ENCODE data around the gene TCTN3.
"Not testable (repeated sequence)": the region's sequence is repeated elsewhere in the genome, so short reads cannot be mapped to it uniquely, and the experiment has no call there.

DNA sequence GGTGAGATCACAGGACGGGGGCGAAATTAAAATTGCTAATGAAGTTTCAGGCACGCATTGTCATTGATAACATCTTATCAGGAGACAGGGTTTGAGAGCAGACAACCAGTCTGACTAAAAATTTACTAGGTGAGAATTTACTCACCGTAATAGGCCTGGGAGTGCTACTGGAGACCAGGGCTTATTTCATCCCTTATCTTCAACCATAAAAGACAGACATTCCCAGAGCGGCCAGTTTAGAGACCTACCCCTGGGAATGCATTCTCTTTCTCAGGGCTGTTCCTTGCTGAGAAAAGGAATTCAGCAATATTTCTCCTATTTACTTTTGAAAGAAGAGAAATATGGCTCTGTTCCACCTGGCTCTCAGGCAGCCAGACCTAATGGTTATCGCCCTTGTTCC, 39.2 kb upstream of the TCTN3 start:
- not testable (repeated sequence) for TF ChIP-seq POLR2AphosphoS5 (IDR thresholded peaks at IDR 0.05)
- TF ChIP-seq, protein P1, sequence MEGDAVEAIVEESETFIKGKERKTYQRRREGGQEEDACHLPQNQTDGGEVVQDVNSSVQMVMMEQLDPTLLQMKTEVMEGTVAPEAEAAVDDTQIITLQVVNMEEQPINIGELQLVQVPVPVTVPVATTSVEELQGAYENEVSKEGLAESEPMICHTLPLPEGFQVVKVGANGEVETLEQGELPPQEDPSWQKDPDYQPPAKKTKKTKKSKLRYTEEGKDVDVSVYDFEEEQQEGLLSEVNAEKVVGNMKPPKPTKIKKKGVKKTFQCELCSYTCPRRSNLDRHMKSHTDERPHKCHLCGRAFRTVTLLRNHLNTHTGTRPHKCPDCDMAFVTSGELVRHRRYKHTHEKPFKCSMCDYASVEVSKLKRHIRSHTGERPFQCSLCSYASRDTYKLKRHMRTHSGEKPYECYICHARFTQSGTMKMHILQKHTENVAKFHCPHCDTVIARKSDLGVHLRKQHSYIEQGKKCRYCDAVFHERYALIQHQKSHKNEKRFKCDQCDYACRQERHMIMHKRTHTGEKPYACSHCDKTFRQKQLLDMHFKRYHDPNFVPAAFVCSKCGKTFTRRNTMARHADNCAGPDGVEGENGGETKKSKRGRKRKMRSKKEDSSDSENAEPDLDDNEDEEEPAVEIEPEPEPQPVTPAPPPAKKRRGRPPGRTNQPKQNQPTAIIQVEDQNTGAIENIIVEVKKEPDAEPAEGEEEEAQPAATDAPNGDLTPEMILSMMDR (IDR thresholded peaks at IDR 0.05), result not testable (repeated sequence)
